ENCODE measurements around the gene WDR37. TPM values are rescaled to one million over a fixed set of nuclear protein-coding genes. Genes with fewer than 3 reads are reported as not detected.

WDR37 gene
- total and polyA plus RNA-seq, 9 of the 15 experiments (the other 6 are each of a cell fraction or from before 2014, with no cell fraction given), result 2.3 to 11.6 (median 6.7) TPM

GRCh38 chr10:1049425-1049958 is 6.7 kb upstream of the WDR37 start (continued):
- TF ChIP-seq ZMIZ1 (IDR thresholded peaks at IDR 0.05; ENCODE audit: low read depth in 2 of 2, low read length in 2 of 2) (no peak), BMI1 (IDR thresholded peaks at IDR 0.05; ENCODE audit: low read length) (no peak), NR2C1 (IDR thresholded peaks at IDR 0.05) (no peak), NR2C1 (tag; IDR thresholded peaks at IDR 0.05) (no peak), PRDM10 (IDR thresholded peaks at IDR 0.05; ENCODE audit: partially characterized antibody) (peak; percentile 90), ATF1 (CRISPR knock-in tag; IDR thresholded peaks at IDR 0.05) (peak; percentile 56; the same call in 1 of the 2 replicates), ATF1 (tag; IDR thresholded peaks at IDR 0.05) (no peak), GATAD2B (IDR thresholded peaks at IDR 0.05; ENCODE audit: borderline replicate concordance) (no peak), UBTF (IDR thresholded peaks at IDR 0.05; ENCODE audit: borderline replicate concordance in 1 of 2, low read depth in 2 of 2, low read length in 2 of 2) (no peak), ZNF668 (CRISPR knock-in tag; IDR thresholded peaks at IDR 0.05) (no peak), ZNF280B (CRISPR knock-in tag; IDR thresholded peaks at IDR 0.05) (no peak), ZNF696 (CRISPR knock-in tag; conservative IDR thresholded peaks at IDR 0.05) (no peak), JUND (IDR thresholded peaks at IDR 0.05; ENCODE audit: borderline replicate concordance, low read depth, low read length) (peak; percentile 3; the same call in 1 of the 2 replicates), JUND (tag; IDR thresholded peaks at IDR 0.05; ENCODE audit: borderline replicate concordance, low read depth, low read length) (no peak), ELF1 (tag; IDR thresholded peaks at IDR 0.05) (peak; percentile 49), PCBP1 (IDR thresholded peaks at IDR 0.05; ENCODE audit: low read depth, low read length, poor library complexity, severe bottlenecking) (peak; percentile 5), MYC (IDR thresholded peaks at IDR 0.05; ENCODE audit: low read depth, low read length) (no peak), MYC (CRISPR knock-in tag; IDR thresholded peaks at IDR 0.05; ENCODE audit: borderline replicate concordance, low read depth) (0 out of 2 replicates have a peak, but pooled peaks have one; percentile 8)

Data from K562 (cell line).